Measurements from ENCODE around the gene MCAM. TPM values are rescaled to one million over a fixed set of nuclear protein-coding genes. Genes with fewer than 3 reads are reported as not detected.

MCAM gene
- total and polyA plus RNA-seq, 2 of the 8 experiments (the other 6 are each of a cell fraction or from before 2014, with no cell fraction given): 22.4 to 32.2 TPM

DNA sequence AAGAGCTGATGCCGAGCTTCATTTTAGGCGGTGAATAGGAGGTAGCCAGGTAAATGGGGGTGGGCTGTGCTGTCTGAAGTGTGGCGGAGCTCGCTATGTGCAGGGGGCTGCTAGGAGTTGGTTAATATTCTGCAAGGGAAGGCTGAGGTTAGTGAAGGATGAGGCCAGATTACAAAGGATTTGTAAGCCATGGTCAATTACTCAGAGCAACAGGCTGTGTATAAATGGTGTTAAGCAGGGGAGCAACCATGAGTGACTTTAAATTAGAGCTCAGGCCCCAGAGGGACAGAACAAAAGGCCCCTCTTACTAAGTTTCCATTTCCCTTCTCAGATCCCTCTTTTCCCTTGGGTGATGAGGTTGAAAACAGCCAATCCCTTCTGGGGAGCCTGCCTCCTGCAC lies 7.3 kb upstream of the MCAM start (continued):
- TF ChIP-seq, protein P1, sequence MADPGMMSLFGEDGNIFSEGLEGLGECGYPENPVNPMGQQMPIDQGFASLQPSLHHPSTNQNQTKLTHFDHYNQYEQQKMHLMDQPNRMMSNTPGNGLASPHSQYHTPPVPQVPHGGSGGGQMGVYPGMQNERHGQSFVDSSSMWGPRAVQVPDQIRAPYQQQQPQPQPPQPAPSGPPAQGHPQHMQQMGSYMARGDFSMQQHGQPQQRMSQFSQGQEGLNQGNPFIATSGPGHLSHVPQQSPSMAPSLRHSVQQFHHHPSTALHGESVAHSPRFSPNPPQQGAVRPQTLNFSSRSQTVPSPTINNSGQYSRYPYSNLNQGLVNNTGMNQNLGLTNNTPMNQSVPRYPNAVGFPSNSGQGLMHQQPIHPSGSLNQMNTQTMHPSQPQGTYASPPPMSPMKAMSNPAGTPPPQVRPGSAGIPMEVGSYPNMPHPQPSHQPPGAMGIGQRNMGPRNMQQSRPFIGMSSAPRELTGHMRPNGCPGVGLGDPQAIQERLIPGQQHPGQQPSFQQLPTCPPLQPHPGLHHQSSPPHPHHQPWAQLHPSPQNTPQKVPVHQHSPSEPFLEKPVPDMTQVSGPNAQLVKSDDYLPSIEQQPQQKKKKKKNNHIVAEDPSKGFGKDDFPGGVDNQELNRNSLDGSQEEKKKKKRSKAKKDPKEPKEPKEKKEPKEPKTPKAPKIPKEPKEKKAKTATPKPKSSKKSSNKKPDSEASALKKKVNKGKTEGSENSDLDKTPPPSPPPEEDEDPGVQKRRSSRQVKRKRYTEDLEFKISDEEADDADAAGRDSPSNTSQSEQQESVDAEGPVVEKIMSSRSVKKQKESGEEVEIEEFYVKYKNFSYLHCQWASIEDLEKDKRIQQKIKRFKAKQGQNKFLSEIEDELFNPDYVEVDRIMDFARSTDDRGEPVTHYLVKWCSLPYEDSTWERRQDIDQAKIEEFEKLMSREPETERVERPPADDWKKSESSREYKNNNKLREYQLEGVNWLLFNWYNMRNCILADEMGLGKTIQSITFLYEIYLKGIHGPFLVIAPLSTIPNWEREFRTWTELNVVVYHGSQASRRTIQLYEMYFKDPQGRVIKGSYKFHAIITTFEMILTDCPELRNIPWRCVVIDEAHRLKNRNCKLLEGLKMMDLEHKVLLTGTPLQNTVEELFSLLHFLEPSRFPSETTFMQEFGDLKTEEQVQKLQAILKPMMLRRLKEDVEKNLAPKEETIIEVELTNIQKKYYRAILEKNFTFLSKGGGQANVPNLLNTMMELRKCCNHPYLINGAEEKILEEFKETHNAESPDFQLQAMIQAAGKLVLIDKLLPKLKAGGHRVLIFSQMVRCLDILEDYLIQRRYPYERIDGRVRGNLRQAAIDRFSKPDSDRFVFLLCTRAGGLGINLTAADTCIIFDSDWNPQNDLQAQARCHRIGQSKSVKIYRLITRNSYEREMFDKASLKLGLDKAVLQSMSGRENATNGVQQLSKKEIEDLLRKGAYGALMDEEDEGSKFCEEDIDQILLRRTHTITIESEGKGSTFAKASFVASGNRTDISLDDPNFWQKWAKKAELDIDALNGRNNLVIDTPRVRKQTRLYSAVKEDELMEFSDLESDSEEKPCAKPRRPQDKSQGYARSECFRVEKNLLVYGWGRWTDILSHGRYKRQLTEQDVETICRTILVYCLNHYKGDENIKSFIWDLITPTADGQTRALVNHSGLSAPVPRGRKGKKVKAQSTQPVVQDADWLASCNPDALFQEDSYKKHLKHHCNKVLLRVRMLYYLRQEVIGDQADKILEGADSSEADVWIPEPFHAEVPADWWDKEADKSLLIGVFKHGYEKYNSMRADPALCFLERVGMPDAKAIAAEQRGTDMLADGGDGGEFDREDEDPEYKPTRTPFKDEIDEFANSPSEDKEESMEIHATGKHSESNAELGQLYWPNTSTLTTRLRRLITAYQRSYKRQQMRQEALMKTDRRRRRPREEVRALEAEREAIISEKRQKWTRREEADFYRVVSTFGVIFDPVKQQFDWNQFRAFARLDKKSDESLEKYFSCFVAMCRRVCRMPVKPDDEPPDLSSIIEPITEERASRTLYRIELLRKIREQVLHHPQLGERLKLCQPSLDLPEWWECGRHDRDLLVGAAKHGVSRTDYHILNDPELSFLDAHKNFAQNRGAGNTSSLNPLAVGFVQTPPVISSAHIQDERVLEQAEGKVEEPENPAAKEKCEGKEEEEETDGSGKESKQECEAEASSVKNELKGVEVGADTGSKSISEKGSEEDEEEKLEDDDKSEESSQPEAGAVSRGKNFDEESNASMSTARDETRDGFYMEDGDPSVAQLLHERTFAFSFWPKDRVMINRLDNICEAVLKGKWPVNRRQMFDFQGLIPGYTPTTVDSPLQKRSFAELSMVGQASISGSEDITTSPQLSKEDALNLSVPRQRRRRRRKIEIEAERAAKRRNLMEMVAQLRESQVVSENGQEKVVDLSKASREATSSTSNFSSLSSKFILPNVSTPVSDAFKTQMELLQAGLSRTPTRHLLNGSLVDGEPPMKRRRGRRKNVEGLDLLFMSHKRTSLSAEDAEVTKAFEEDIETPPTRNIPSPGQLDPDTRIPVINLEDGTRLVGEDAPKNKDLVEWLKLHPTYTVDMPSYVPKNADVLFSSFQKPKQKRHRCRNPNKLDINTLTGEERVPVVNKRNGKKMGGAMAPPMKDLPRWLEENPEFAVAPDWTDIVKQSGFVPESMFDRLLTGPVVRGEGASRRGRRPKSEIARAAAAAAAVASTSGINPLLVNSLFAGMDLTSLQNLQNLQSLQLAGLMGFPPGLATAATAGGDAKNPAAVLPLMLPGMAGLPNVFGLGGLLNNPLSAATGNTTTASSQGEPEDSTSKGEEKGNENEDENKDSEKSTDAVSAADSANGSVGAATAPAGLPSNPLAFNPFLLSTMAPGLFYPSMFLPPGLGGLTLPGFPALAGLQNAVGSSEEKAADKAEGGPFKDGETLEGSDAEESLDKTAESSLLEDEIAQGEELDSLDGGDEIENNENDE (IDR thresholded peaks at IDR 0.05; ENCODE audit: insufficient replicate concordance, low read length): no peak
- TF ChIP-seq CEBPB (IDR thresholded peaks at IDR 0.05; ENCODE audit: low read depth, low read length) (no peak), BRCA1 (IDR thresholded peaks at IDR 0.05; ENCODE audit: low read depth, low read length) (no peak), TBP (IDR thresholded peaks at IDR 0.05; ENCODE audit: low read depth, low read length) (no peak), TEAD4 (IDR thresholded peaks at IDR 0.05; ENCODE audit: low read depth, low read length) (no peak)
